Stimulated activated CD4-positive, alpha-beta T cell treated with anti-CD3 and anti-CD28 coated beads, TNF-alpha, amount 100 ng/mL, for 4 hours (primary cell): ENCODE results near the gene SLC24A1.

Source experiments
- DNase-seq, 3 experiments: peaks; one replicate each; pipeline ENCODE4 v3.0.0-alpha.2; 2020; ENCODE audit warnings: low read depth in 3 of 3

SLC24A1 gene

DNA sequence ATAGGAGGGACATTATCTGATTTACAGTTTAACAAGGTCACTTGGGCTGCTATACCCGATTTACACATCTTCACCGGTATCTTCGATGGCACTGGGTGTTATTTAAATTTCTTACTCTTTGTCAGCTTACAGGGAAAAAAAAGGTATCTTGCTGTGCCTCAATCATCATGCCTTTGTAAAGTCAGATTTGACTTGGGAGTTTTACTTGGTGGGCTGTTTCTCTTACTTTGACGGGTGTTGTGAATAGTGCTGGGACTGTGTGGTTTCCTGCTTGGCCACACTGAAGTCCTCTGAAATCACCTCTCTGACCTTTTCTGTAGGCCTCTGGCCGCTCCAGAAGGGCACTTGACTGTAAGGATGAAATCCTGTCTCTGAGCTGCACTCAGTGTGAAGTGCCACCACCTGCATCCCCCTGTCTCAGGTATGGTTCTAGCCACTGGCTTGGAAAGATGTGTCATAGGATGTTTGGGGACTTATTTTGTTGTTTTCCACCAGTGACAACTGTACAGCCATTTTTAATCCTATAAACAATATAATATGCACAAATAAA lies 3.1 kb upstream of the SLC24A1 start:
- DNase-seq, result no peak

- DNase-seq, result no peak
These were observed 2.0 kb upstream of the SLC24A1 start for GRCh38 chr15:65619626-65620290.

GRCh38 chr15:65620833-65621232 lies 905 bp upstream of the SLC24A1 start:
- DNase-seq, result no peak

DNA sequence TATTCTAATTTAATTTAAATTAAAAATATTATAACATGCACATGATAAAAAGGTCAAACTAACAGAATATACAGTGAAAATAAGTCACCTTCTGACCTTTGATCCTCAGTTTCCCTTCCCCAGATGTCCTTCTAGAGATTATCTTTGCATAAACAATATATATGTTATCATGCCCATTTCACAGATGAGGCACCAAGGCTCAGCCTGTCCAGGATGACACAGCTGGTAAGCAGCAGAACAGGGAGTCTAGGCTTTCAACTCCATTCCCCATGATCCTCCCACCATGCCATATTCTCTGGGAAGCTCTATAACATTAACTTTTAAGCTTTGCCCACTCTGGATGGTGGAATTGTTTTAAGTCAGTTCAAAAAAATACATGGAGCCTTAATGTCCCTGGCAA lies 1.4 kb downstream of the SLC24A1 start:
- no peak for DNase-seq

DNA sequence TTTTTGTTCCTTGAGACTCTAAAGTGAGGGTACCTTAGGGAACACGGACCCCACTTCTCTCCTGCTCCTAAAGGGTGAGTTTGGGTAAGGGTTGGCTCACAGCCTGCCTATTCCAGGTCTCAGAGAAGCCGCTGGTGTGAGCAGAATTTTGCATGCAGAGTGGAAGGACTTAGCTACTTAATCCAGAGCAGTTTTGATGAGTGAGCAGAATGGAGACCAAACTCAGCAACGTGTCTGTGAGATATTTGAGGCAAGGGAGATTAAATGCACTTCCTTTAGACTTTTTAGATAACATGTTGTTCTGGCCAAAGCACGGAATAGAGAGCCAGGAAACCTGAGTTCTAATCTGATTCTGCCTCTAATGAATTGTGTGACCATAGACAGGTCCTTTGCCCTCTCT lies 5.1 kb downstream of the SLC24A1 start:
- no peak for DNase-seq

DNA sequence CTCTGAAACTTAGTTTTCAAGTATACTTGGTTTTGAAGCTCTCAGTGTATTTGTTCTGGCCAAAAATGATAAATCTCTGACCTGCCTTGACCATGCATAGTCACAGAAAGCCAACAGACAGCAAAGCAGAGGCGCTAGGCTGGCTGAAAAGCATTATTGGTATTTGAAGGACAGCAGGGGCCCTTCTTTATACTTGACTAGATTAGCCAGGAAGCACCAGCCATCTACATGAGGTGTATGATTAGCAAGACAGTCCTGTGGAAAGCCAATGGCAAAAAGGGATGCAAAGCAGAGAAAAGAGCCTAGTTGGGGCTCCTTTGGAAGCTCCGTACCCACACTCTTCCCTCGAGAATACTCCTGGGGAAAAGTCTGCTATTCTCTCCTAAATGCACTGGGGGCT lies 7.8 kb downstream of the SLC24A1 start:
- DNase-seq, result no peak

DNA sequence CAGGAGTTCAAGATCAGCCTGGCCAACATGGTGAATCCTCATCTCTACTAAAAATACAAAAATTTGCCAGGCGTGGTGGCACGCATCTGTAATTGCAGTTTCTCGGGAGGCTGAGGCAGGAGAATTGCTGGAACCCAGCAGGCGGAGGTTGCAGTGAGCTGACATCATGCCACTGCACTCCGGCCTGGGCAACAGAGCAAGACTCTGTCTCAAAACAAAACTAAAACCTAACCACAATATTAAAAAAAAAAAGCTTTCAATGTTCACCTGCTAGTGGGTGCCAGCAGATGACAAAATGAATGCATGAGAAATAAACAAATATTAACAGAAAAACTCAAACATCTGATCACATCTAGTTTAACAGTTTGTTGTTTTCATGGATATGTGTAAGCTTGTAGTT lies 9.0 kb downstream of the SLC24A1 start:
- no peak for DNase-seq

- DNase-seq, result no peak
These were observed 9.8 kb downstream of the SLC24A1 start for GRCh38 chr15:65631503-65631902.

- no peak for DNase-seq
These were observed 11.1 kb downstream of the SLC24A1 start for GRCh38 chr15:65632780-65633375.

DNA sequence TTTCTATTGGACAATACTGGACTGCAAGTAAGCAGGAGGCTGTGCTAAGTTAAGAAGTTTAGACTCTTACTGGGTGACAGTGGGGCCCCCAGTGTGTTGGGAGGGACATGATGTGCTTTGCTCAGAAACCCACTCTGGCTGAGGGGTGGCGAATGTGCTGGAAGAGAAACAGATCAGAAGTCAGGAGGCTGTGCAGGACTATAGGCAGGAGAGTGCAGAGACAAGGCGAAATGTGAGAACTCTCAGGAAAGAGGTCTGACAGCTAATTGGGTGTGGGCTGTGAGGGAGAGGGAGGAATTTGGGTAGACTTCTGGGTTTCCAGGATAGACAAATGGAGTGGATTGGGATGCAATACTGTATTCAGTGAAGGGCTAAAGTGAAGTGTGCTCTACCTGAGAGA lies 12.0 kb downstream of the SLC24A1 start:
- no peak for DNase-seq

DNA sequence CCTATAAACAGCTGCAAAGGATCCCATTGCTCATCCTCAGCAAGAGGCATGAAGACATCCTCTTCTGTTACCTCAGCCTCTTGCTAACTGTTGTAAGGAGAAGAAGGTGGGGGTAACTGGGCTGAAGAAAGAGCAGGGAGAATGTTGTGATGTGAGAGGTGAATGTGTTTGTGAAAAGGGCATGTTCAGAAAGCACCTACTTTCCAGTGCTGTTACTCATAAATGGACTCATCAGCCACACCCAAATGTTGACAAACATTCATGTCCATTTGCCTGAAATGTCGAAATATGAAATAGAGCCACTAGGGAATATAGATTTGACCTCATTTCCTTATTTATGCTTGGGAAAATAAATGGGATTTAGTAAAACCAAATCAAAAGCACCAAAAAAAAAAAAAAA lies 12.6 kb downstream of the SLC24A1 start:
- no peak for DNase-seq

- no peak for DNase-seq
These were observed 16.4 kb downstream of the SLC24A1 start for GRCh38 chr15:65638109-65638508.

DNA sequence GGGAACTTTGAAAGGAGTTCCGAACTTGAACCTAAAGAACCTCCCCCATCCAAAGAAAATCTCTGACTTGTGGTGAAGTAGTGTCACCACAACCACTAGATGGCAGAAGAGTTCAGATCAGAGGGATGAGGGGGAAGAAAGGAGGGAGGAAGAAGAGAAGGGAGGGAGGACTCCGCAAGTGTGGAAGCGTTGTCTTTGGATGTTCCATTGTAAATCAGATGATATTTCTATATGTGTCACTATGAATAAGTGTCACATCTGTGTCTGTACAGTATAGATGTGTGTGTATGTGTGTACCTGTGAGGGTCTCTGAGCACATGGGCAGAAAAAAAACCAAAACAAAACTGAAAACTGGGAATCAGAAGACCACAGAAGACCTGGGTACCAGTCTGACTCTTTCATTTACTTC lies 16.9 kb downstream of the SLC24A1 start:
- DNase-seq, result peak in 1 of 3 experiments; percentile 7

GRCh38 chr15:65639509-65639908 lies 17.8 kb downstream of the SLC24A1 start:
- no peak for DNase-seq

DNA sequence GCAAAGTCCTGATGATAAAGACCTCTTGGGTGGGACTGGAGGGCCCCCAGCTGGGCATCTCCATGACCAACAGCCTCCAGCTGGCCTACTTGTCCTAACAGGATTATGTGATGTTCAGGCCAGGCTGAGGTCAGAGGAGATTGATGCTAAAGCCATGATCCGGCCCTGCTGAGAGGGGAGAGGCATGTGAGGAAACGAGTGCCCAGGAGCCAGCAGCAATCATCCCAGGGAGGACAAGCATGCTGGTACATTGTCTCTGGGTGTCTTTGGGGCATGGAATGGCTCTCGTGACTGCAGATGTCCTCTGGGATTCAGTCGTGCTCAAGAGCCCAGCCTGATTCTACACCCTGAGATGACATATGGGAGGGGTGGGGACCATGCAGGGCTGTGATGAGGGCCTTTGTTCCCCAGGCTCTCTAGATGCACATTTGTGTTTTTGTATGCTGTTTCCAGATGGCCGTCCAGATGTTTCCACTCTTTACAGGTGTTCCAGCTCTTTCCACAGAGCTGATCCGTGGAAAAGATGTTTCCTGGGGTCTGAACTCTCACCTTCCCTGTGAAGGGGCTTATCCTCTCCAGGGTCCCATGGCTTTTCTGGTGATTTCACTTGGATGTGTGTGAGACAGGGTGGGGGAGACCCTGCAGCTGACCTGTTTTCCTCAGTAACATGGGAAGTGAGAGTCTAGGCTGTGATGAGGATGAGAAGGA lies 20.2 kb downstream of the SLC24A1 start:
- no peak for DNase-seq

GRCh38 chr15:65642594-65642993 lies 20.9 kb downstream of the SLC24A1 start:
- no peak for DNase-seq

DNA sequence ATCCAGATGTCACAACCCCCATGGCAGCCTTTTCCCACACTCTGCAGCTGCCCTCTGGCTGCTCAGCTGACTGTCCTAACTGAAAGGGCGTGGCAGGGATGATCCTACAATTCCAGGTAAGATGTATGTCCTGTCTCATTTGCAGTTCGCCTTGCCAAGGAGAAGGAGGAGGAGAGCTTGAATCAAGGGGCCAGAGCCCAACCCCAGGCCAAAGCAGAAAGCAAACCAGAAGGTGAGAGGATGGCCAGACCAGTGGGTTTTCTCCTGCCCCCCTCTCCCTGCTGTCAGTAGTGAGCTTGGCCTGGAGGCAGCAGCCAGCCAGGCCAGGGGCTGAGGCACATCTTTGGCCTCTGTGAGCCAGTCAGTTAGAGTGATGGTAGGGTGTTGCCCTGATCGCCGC lies 22.5 kb downstream of the SLC24A1 start:
- no peak for DNase-seq

- DNase-seq, result no peak
These were observed 23.7 kb downstream of the SLC24A1 start for GRCh38 chr15:65645392-65645791.

GRCh38 chr15:65646486-65646885 lies 24.7 kb downstream of the SLC24A1 start:
- DNase-seq, result no peak

- DNase-seq, result no peak
These were observed 28.7 kb downstream of the SLC24A1 start for GRCh38 chr15:65650312-65651041.

DNA sequence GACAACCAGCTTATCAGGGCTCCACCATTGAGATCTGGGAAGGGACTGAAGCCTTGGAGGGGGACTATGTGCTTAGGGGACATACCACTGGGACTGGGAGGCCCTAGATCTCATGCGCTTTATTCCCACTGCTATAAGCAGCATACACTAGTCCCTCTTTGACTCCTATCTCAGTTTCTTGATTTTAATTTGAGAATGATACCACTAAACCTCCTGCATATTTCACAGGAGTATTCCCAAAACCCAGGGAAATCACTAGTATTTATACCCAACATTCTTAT lies 29.2 kb downstream of the SLC24A1 start:
- no peak for DNase-seq
